Panc1 (cell line): ENCODE data around the gene CD79A.

Source experiments
- POLR2AphosphoS5 ChIP-seq: IDR thresholded peaks from 2 replicates; pipeline ENCODE4 v1.6.1; 2012; ENCODE audit warnings: mild to moderate bottlenecking, low read depth, low read length, moderate library complexity
- SIN3A ChIP-seq: IDR thresholded peaks from 2 replicates; pipeline ENCODE4 v1.6.1; 2012; ENCODE audit warnings: low read depth, mild to moderate bottlenecking, low read length, moderate library complexity, borderline replicate concordance; ENCODE audit not compliant: insufficient read depth
- TCF7L2 ChIP-seq: IDR thresholded peaks from 2 replicates; pipeline ENCODE4 v1.6.1; 2011; ENCODE audit warnings: mild to moderate bottlenecking, low read depth, low read length, inconsistent platforms
- TF ChIP-seq, protein P1 (sequence below): fragments of 450-650 bp; IDR thresholded peaks from 2 replicates; pipeline ENCODE4 v1.5.1; 2017; ENCODE audit warnings: mild to moderate bottlenecking
- TF ChIP-seq, protein P2 (sequence below), 2 experiments: IDR thresholded peaks; 2 replicates each; pipeline ENCODE4 v1.6.1; 2011 to 2012; ENCODE audit warnings: low read depth in 2 of 2, control low read depth in 1 of 2, low read length in 1 of 2, mild to moderate bottlenecking in 1 of 2, moderate library complexity in 1 of 2; ENCODE audit not compliant: insufficient read depth in 1 of 2

DNA sequence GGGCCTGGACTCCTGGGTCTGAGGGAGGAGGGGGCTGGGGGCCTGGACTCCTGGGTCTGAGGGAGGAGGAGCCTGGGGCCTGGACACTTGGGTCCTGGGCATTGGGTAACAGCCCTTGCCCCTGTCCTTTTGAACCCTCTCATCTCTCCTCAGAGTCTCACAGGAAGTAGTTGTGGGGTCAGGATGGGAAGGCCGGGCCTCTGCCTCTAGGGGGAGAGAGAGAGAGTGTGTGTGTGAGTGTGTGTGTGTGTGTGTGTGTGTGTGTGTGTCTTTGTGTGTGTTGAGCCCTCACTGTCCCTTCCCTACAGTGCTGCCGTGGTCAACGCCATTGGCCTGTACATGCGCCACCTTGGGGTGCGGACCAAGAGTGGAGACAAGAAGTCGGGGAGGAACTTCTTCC lies 16.8 kb downstream of the CD79A start:
- TF ChIP-seq, protein P1, sequence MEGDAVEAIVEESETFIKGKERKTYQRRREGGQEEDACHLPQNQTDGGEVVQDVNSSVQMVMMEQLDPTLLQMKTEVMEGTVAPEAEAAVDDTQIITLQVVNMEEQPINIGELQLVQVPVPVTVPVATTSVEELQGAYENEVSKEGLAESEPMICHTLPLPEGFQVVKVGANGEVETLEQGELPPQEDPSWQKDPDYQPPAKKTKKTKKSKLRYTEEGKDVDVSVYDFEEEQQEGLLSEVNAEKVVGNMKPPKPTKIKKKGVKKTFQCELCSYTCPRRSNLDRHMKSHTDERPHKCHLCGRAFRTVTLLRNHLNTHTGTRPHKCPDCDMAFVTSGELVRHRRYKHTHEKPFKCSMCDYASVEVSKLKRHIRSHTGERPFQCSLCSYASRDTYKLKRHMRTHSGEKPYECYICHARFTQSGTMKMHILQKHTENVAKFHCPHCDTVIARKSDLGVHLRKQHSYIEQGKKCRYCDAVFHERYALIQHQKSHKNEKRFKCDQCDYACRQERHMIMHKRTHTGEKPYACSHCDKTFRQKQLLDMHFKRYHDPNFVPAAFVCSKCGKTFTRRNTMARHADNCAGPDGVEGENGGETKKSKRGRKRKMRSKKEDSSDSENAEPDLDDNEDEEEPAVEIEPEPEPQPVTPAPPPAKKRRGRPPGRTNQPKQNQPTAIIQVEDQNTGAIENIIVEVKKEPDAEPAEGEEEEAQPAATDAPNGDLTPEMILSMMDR, result peak; percentile 25
- TF ChIP-seq, protein P2, sequence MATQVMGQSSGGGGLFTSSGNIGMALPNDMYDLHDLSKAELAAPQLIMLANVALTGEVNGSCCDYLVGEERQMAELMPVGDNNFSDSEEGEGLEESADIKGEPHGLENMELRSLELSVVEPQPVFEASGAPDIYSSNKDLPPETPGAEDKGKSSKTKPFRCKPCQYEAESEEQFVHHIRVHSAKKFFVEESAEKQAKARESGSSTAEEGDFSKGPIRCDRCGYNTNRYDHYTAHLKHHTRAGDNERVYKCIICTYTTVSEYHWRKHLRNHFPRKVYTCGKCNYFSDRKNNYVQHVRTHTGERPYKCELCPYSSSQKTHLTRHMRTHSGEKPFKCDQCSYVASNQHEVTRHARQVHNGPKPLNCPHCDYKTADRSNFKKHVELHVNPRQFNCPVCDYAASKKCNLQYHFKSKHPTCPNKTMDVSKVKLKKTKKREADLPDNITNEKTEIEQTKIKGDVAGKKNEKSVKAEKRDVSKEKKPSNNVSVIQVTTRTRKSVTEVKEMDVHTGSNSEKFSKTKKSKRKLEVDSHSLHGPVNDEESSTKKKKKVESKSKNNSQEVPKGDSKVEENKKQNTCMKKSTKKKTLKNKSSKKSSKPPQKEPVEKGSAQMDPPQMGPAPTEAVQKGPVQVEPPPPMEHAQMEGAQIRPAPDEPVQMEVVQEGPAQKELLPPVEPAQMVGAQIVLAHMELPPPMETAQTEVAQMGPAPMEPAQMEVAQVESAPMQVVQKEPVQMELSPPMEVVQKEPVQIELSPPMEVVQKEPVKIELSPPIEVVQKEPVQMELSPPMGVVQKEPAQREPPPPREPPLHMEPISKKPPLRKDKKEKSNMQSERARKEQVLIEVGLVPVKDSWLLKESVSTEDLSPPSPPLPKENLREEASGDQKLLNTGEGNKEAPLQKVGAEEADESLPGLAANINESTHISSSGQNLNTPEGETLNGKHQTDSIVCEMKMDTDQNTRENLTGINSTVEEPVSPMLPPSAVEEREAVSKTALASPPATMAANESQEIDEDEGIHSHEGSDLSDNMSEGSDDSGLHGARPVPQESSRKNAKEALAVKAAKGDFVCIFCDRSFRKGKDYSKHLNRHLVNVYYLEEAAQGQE (IDR thresholded peaks at IDR 0.05; ENCODE audit: insufficient read depth in 1 of 2, low read depth in 2 of 2, low read length in 1 of 2), result no peak
- TF ChIP-seq POLR2AphosphoS5 (no peak), TCF7L2 (no peak), SIN3A (no peak)
